SU-DHL-6 (cell line): ENCODE results near the gene SLC47A1.
"Not testable (repeated sequence)": the region's sequence is repeated elsewhere in the genome, so short reads cannot be mapped to it uniquely, and the experiment has no call there.

ENCODE experiments used
- H2AFZ ChIP-seq: fragments of 200-600 bp; sonication (generic); 2 replicates; pipeline ENCODE4 v1.6.1; 2014; ENCODE audit warnings: low read depth, mild to moderate bottlenecking, moderate library complexity, mixed read lengths, antibody characterized with exemption, low read length; ENCODE audit not compliant: severe bottlenecking
- H3F3A ChIP-seq: fragments of 200-600 bp; shearing (Covaris generic); 2 replicates; pipeline ENCODE4 v1.6.0; 2016; ENCODE audit warnings: antibody characterized with exemption, mild to moderate bottlenecking; ENCODE audit not compliant: insufficient read depth
- H3K27ac ChIP-seq: fragments of 200-600 bp; sonication (generic); 2 replicates; pipeline ENCODE4 v1.5.1; 2016; ENCODE audit warnings: low read depth, mild to moderate bottlenecking, low read length, moderate library complexity, mixed read lengths
- H3K27me3 ChIP-seq: fragments of 200-600 bp; sonication (generic), shearing (Covaris generic); 2 replicates; pipeline ENCODE4 v1.6.0; 2014; ENCODE audit warnings: mild to moderate bottlenecking, low read length
- H3K36me3 ChIP-seq: fragments of 200-600 bp; sonication (generic); 2 replicates; pipeline ENCODE4 v1.6.1; 2014; ENCODE audit warnings: mild to moderate bottlenecking, low read length, mixed read lengths
- H3K4me2 ChIP-seq: fragments of 300-600, 200-600 bp; shearing (Covaris generic), sonication (generic); 2 replicates; pipeline ENCODE4 v1.6.0; 2014; ENCODE audit warnings: low read length, low read depth, mild to moderate bottlenecking; ENCODE audit not compliant: poor library complexity, severe bottlenecking
- H3K4me3 ChIP-seq: fragments of 200-600 bp; sonication (generic); 2 replicates; pipeline ENCODE4 v1.5.1; 2014; ENCODE audit warnings: antibody characterized with exemption, low read length, mild to moderate bottlenecking, mixed read lengths; ENCODE audit not compliant: insufficient read depth, poor library complexity, severe bottlenecking
- H3K79me2 ChIP-seq: fragments of 200-600 bp; sonication (generic); 2 replicates; pipeline ENCODE4 v1.6.1; 2014; ENCODE audit warnings: mild to moderate bottlenecking, low read length, moderate library complexity; ENCODE audit not compliant: insufficient read depth
- H3K9ac ChIP-seq: fragments of 200-600 bp; sonication (generic); 2 replicates; pipeline ENCODE4 v1.7.0; 2014; ENCODE audit warnings: mild to moderate bottlenecking, low read length
- H3K9me2 ChIP-seq: fragments of 200-600 bp; sonication (generic); replicated peaks from 2 replicates; pipeline ENCODE4 v1.6.1; 2014; ENCODE audit warnings: low read length; ENCODE audit not compliant: insufficient read depth
- H3K9me3 ChIP-seq: fragments of 200-600 bp; sonication (generic); 2 replicates; pipeline ENCODE4 v1.6.1; 2014; ENCODE audit warnings: low read length, mixed read lengths; ENCODE audit not compliant: insufficient read depth
- H4K20me1 ChIP-seq: fragments of 200-600 bp; sonication (generic); 2 replicates; pipeline ENCODE4 v1.6.1; 2014; ENCODE audit warnings: low read depth, mild to moderate bottlenecking, antibody characterized with exemption, low read length, moderate library complexity, mixed read lengths
- CTCF ChIP-seq: fragments of 200-600 bp; sonication (generic); IDR thresholded peaks from one replicate; pipeline ENCODE4 v1.5.1; 2017; ENCODE audit warnings: antibody characterized with exemption, mild to moderate bottlenecking, low read length, moderate library complexity; ENCODE audit not compliant: insufficient read depth, poor library complexity, severe bottlenecking
- EZH2phosphoT487 ChIP-seq: fragments of 200-600 bp; sonication (generic), shearing (Covaris generic); conservative IDR thresholded peaks from 2 replicates; pipeline ENCODE4 v1.6.1; 2018; ENCODE audit warnings: mild to moderate bottlenecking, antibody characterized with exemption, low read length, moderate library complexity, mixed read lengths

The SLC47A1 gene

GRCh38 chr17:19502517-19502916, 31.1 kb upstream of the SLC47A1 start:
- Histone ChIP-seq H3K79me2 (no peaks in the 10 kb centered on the region), H2AFZ (no peak overlapping the region), H3K27ac (no peak overlapping the region), H3K9me2 (no peaks in the 10 kb centered on the region), H3F3A (no peaks in the 10 kb centered on the region), H3K4me2 (no peak overlapping the region), H3K36me3 (no peaks in the 10 kb centered on the region), H3K4me3 (no peak overlapping the region), H3K9me3 (no peaks in the 10 kb centered on the region), H3K9ac (no peak overlapping the region), H3K27me3 (no peaks in the 10 kb centered on the region), H4K20me1 (no peaks in the 10 kb centered on the region)
- TF ChIP-seq EZH2phosphoT487 (no peak), CTCF (no peak)

- not testable (repeated sequence) for H3K4me3 ChIP-seq, H3K9me2 ChIP-seq, H2AFZ ChIP-seq, H3K79me2 ChIP-seq, H3F3A ChIP-seq, H3K4me2 ChIP-seq, H3K27me3 ChIP-seq, H3K36me3 ChIP-seq, H3K27ac ChIP-seq, H3K9me3 ChIP-seq, H4K20me1 ChIP-seq, H3K9ac ChIP-seq
These were observed 28.1 kb upstream of the SLC47A1 start for GRCh38 chr17:19505561-19505960.

GRCh38 chr17:19507775-19508576, 25.7 kb upstream of the SLC47A1 start:
- no peaks in the 10 kb centered on the region for H3K27me3 ChIP-seq
- peaks cover 7% of the 10 kb centered on the region; the same call in 1 of the 2 replicates for H3F3A ChIP-seq
- peak overlapping the region; percentile 73 for H3K4me2 ChIP-seq
- TF ChIP-seq CTCF (no peak), EZH2phosphoT487 (no peak)
- no peaks in the 10 kb centered on the region for H3K9me2 ChIP-seq
- H2AFZ ChIP-seq, result peak overlapping the region; percentile 95
- no peak overlapping the region for H3K27ac ChIP-seq
- peak overlapping the region; percentile 79 for H3K4me3 ChIP-seq
- peak overlapping the region; percentile 50 for H3K9ac ChIP-seq
- H3K79me2 ChIP-seq, result no peaks in the 10 kb centered on the region
- H4K20me1 ChIP-seq, result no peaks in the 10 kb centered on the region
- no peaks in the 10 kb centered on the region for H3K36me3 ChIP-seq
- no peaks in the 10 kb centered on the region for H3K9me3 ChIP-seq

- no peaks in the 10 kb centered on the region for H3K9me3 ChIP-seq
- H3K4me2 ChIP-seq, result peak overlapping the region; percentile 73
- H3K79me2 ChIP-seq, result no peaks in the 10 kb centered on the region
- H3K9me2 ChIP-seq, result no peaks in the 10 kb centered on the region
- no peaks in the 10 kb centered on the region for H4K20me1 ChIP-seq
- H3K9ac ChIP-seq, result 0 out of 2 replicates have a peak overlapping the region, but pooled peaks have one; percentile 50
- H2AFZ ChIP-seq, result no peak overlapping the region
- peak overlapping the region; percentile 79 for H3K4me3 ChIP-seq
- H3K27me3 ChIP-seq, result no peaks in the 10 kb centered on the region
- H3F3A ChIP-seq, result peaks cover 7% of the 10 kb centered on the region; the same call in 1 of the 2 replicates
- no peaks in the 10 kb centered on the region for H3K36me3 ChIP-seq
- TF ChIP-seq CTCF (no peak), EZH2phosphoT487 (no peak)
- no peak overlapping the region for H3K27ac ChIP-seq
These were observed 25.1 kb upstream of the SLC47A1 start for GRCh38 chr17:19508577-19508867.

GRCh38 chr17:19509281-19509852, 24.3 kb upstream of the SLC47A1 start:
- H4K20me1 ChIP-seq, H3K79me2 ChIP-seq, H3K27ac ChIP-seq, H3K9ac ChIP-seq, H3F3A ChIP-seq, H3K36me3 ChIP-seq, H3K9me2 ChIP-seq, H3K4me2 ChIP-seq, H2AFZ ChIP-seq, H3K4me3 ChIP-seq, H3K27me3 ChIP-seq, H3K9me3 ChIP-seq: not testable (repeated sequence)
